ENCODE results near the gene LIPH.

Gene LIPH

DNA sequence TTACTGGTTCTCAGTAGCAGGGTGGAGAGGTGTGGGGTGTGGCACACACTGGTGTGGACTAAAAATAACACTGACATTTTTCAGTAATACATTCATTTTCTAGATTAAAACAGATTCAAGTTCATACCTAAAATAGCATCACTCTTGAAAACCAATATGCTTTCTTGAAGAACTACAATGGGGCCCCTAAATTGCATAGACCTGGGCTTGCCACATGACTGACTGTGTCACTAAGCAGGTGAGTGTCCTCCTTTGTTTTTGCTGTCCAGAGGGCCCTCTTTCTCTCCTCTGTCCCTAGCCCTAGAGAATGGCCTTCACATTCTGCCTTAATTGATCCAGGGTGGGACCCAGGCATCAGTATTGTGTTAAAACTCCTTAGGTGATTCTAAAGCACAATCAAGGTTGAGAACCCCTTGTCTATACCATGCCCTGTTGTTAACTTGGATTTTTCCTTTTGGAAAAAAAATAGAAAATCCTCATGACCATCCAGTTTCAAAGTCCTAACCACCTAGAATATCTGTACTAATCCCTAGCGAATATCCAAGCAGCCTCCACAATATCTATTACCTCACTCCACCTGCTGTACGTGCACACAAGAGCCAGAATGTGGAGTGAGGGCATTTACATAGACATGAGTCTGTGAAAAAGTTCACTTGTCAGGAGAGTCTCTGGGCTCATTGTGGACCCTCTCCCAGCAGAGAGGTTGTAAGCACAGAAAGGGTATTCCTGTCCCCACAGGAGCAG is 34.8 kb downstream of the LIPH start:
- no peak for DNase-seq (ENCODE audit: low read depth, low spot score)
- no peak overlapping the region for H3K4me3 ChIP-seq
- TF ChIP-seq EZH2 (IDR thresholded peaks at IDR 0.05) = no peak
- TF ChIP-seq POLR2AphosphoS5 (IDR thresholded peaks at IDR 0.05; ENCODE audit: borderline replicate concordance, low read depth, low read length) = no peak
- TF ChIP-seq FOXP2 (optimal IDR thresholded peaks at IDR 0.05; ENCODE audit: control extremely low read depth, extremely low read length, insufficient read depth) = no peak
- H3K9ac ChIP-seq (ENCODE audit: insufficient read length) = no peak overlapping the region
- no peak overlapping the region for H3K27ac ChIP-seq
- no peaks in the 10 kb centered on the region for H3K9me3 ChIP-seq (ENCODE audit: low read depth, low read length)
- no peaks in the 10 kb centered on the region for H3K36me3 ChIP-seq (ENCODE audit: insufficient read depth, low read length)

GRCh38 chr3:185511711-185512110 is 40.7 kb downstream of the LIPH start:
- no peak for DNase-seq (ENCODE audit: low read depth, low spot score)
- no peak overlapping the region for H3K27ac ChIP-seq
- H3K36me3 ChIP-seq (ENCODE audit: insufficient read depth, low read length) = no peaks in the 10 kb centered on the region
- H3K4me3 ChIP-seq = no peak overlapping the region
- TF ChIP-seq EZH2 (IDR thresholded peaks at IDR 0.05) = no peak
- TF ChIP-seq FOXP2 (optimal IDR thresholded peaks at IDR 0.05; ENCODE audit: control extremely low read depth, extremely low read length, insufficient read depth) = no peak
- no peak for TF ChIP-seq POLR2AphosphoS5 (IDR thresholded peaks at IDR 0.05; ENCODE audit: borderline replicate concordance, low read depth, low read length)
- H3K9me3 ChIP-seq (ENCODE audit: low read depth, low read length) = no peaks in the 10 kb centered on the region
- no peak overlapping the region for H3K9ac ChIP-seq (ENCODE audit: insufficient read length)

DNA sequence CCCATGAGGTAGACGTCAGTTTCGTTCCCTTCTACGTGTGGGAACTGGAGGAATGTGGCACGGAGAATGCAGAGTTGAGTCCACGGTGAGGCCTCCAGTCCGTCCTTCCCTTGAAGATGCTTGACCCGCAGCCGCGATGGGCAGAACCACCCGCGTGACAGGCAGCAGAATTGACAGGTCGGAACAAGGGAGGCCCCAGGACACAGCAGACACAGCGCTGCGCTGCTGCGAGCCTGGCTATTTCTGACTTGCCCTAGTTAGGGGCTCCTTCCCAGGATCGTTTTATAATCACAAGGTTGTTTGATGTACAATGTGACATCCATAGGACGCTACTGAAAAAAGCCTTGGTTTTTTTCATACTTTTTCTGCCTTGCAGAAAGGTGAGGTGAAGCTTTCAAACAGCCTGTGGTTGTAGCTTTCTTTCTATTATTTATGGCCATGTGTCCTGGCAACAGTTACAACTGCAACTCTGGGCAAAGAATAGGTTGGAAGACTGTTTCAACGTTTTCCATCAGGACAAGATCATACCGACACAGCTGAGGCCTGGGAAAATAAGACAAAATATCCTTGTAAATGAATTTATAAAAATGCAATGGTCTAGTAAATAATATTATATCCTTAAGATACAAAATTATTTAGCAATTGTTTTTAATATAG is 43.9 kb downstream of the LIPH start:
- Histone ChIP-seq H3K36me3 (ENCODE audit: insufficient read depth, low read length) (no peaks in the 10 kb centered on the region), H3K27ac (no peak overlapping the region), H3K9me3 (ENCODE audit: low read depth, low read length) (no peaks in the 10 kb centered on the region), H3K4me3 (no peak overlapping the region), H3K9ac (ENCODE audit: insufficient read length) (no peak overlapping the region)
- no peak for DNase-seq (ENCODE audit: low read depth, low spot score)
- TF ChIP-seq EZH2 (IDR thresholded peaks at IDR 0.05) (no peak), POLR2AphosphoS5 (IDR thresholded peaks at IDR 0.05; ENCODE audit: borderline replicate concordance, low read depth, low read length) (no peak), FOXP2 (optimal IDR thresholded peaks at IDR 0.05; ENCODE audit: control extremely low read depth, extremely low read length, insufficient read depth) (no peak)

DNA sequence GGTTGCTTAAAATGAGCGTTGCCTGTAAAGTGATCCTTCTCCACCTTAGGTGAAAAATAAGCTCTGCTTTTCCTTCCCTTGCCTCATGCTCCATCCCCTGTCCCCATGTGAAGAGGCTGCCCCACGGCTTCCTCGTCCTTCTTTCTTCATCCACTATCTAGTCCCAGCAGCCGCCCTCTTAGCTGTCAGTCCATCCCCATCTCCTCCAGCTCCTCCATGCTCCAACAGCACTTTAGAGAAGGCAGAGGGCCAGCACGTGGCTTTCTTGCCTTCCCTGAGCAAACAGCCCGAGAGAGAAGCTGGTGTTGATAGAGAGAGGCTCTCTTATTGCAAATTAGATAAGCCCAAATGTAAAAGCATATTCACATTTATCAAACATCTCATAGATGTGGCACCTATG is 44.5 kb downstream of the LIPH start:
- no peaks in the 10 kb centered on the region for H3K9me3 ChIP-seq (ENCODE audit: low read depth, low read length)
- H3K36me3 ChIP-seq (ENCODE audit: insufficient read depth, low read length) = no peaks in the 10 kb centered on the region
- no peak overlapping the region for H3K9ac ChIP-seq (ENCODE audit: insufficient read length)
- TF ChIP-seq FOXP2 (optimal IDR thresholded peaks at IDR 0.05; ENCODE audit: control extremely low read depth, extremely low read length, insufficient read depth) (no peak), POLR2AphosphoS5 (IDR thresholded peaks at IDR 0.05; ENCODE audit: borderline replicate concordance, low read depth, low read length) (no peak), EZH2 (IDR thresholded peaks at IDR 0.05) (no peak)
- no peak overlapping the region for H3K4me3 ChIP-seq
- no peak for DNase-seq (ENCODE audit: low read depth, low spot score)
- no peak overlapping the region for H3K27ac ChIP-seq

DNA sequence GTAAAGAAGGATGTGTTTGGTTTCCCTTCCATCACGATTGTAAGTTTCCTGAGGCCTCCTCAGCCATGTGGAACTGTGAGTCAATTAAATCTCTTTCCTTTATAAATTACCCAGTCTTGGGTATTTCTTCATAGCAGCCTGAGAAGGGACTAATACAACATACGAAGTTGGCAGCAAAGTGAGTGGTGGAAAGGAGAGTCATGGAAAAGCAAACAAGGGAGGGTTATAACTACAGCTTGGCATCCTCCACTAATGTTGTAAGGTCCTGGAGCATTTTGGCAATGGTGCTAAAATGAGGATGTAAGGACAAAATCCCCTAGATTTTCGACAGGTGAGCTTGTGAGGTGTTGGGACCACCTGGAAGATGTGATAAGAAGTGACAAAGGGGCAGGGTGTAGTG is 47.8 kb downstream of the LIPH start:
- Histone ChIP-seq H3K36me3 (ENCODE audit: insufficient read depth, low read length) (no peaks in the 10 kb centered on the region), H3K27ac (no peak overlapping the region), H3K9me3 (ENCODE audit: low read depth, low read length) (no peaks in the 10 kb centered on the region), H3K4me3 (no peak overlapping the region), H3K9ac (ENCODE audit: insufficient read length) (no peak overlapping the region)
- TF ChIP-seq FOXP2 (optimal IDR thresholded peaks at IDR 0.05; ENCODE audit: control extremely low read depth, extremely low read length, insufficient read depth) (no peak), EZH2 (IDR thresholded peaks at IDR 0.05) (no peak), POLR2AphosphoS5 (IDR thresholded peaks at IDR 0.05; ENCODE audit: borderline replicate concordance, low read depth, low read length) (no peak)
- no peak for DNase-seq (ENCODE audit: low read depth, low spot score)

- H3K9ac ChIP-seq (ENCODE audit: insufficient read length) = no peak overlapping the region
- no peaks in the 10 kb centered on the region for H3K9me3 ChIP-seq (ENCODE audit: low read depth, low read length)
- TF ChIP-seq FOXP2 (optimal IDR thresholded peaks at IDR 0.05; ENCODE audit: control extremely low read depth, extremely low read length, insufficient read depth) (no peak), EZH2 (IDR thresholded peaks at IDR 0.05) (no peak), POLR2AphosphoS5 (IDR thresholded peaks at IDR 0.05; ENCODE audit: borderline replicate concordance, low read depth, low read length) (no peak)
- H3K4me3 ChIP-seq = no peak overlapping the region
- no peaks in the 10 kb centered on the region for H3K36me3 ChIP-seq (ENCODE audit: insufficient read depth, low read length)
- no peak for DNase-seq (ENCODE audit: low read depth, low spot score)
- H3K27ac ChIP-seq = no peak overlapping the region
Measured at GRCh38 chr3:185503521-185503920, 48.9 kb downstream of the LIPH start.

DNA sequence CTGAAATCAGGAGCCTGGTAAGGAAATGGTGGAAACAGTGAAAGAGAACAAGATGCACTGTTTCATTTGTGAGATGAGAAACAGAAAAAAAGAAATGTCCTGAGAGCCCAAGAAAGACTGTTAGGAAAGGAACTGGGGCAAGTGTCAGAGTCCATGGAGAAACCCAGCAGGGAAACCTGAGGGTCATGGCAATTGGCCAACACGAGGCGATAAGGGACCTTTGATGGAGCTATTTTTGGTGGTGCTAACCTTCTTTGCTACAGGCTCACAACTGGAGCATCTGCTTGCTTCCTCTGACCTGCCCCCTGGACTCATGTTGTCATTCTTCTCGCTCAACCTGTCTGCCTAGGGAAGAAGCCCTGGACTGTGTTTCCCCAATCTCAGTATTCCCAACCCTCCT is 49.4 kb downstream of the LIPH start:
- DNase-seq (ENCODE audit: low read depth, low spot score) = no peak
- H3K27ac ChIP-seq = no peak overlapping the region

DNA sequence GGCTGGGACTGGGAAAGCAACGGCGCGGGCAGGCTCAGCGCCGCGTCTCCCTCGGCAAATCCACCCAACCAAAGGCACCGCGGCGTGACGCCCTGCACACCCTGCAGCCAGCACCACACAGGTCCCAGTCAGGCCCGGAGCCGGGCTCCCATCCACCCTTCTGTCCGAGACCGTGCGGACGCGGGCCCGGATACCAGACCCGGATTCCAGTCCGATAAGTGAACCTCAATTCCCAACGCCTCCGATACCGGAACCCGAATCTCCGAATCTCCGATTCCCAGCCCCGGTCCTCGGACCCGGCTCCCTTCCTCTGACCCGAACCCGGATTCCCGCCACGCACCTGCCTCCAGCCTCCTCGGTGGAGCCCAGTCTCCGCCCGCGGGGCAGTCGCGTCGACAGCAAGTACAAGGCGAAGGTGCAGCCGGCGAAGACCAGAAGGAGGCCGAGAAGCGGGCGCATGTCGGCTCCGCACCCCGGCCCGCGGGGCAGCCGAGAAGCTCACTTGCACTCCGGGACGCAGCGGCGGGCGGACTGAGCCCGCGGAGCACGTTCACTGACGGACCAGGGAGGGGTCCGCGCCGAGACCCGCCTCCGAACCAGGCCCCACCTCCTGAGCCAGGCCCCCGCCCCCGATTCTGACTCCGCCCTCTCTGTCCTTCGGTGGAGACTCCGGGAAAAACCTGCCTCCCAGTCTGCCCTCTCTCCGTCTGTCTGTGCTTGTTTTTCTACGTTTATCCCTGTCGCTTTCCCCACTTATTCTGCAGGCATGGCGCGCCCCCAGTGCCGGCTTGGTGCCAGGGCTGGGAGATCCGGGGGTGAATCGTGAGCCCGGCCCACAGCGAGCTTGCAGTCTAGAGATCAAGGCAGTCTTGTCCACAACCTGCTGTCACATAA is 53.6 kb downstream of the LIPH start, which contains the start of gene TMEM41A:
TMEM41A (minus strand) TSS at position 533 of the 894 bp plus-strand sequence; CDS start at position 459, 74 bp downstream.
- H3K36me3 ChIP-seq (ENCODE audit: insufficient read depth, low read length) = peaks cover 30% of the 10 kb centered on the region
- H3K27ac ChIP-seq = peak within 1 kb of the TSS; percentile 38; the same call in 1 of the 2 replicates
- peak; percentile 63 for DNase-seq (ENCODE audit: low read depth, low spot score)
- peak within 1 kb of the TSS; percentile 96 for H3K9ac ChIP-seq (ENCODE audit: insufficient read length)
- H3K9me3 ChIP-seq (ENCODE audit: low read depth, low read length) = no peaks in the 10 kb centered on the region
- no peak for TF ChIP-seq EZH2 (IDR thresholded peaks at IDR 0.05)
- peak; percentile 98 for TF ChIP-seq POLR2AphosphoS5 (IDR thresholded peaks at IDR 0.05; ENCODE audit: borderline replicate concordance, low read depth, low read length)
- TF ChIP-seq FOXP2 (optimal IDR thresholded peaks at IDR 0.05; ENCODE audit: control extremely low read depth, extremely low read length, insufficient read depth) = no peak
- peak within 1 kb of the TSS; percentile 94 for H3K4me3 ChIP-seq

More for the DNA sequence above, 49.4 kb downstream of the LIPH start:
- H3K9ac ChIP-seq (ENCODE audit: insufficient read length) = no peak overlapping the region
- H3K9me3 ChIP-seq (ENCODE audit: low read depth, low read length) = no peaks in the 10 kb centered on the region
- no peak overlapping the region for H3K4me3 ChIP-seq
- TF ChIP-seq POLR2AphosphoS5 (IDR thresholded peaks at IDR 0.05; ENCODE audit: borderline replicate concordance, low read depth, low read length) (no peak), EZH2 (IDR thresholded peaks at IDR 0.05) (no peak), FOXP2 (optimal IDR thresholded peaks at IDR 0.05; ENCODE audit: control extremely low read depth, extremely low read length, insufficient read depth) (no peak)
- H3K36me3 ChIP-seq (ENCODE audit: insufficient read depth, low read length) = no peaks in the 10 kb centered on the region

Data from SK-N-MC (cell line).